Neural crest cell (in vitro differentiated cells): ENCODE results near the gene EDARADD. TPM values are rescaled to one million over a fixed set of nuclear protein-coding genes. Genes with fewer than 3 reads are reported as not detected.

ENCODE experiments used
- DNase-seq: peaks from one replicate; pipeline ENCODE4 v3.0.0; 2021; ENCODE audit warnings: low read depth, mixed read lengths, low spot score
- H3K27ac Mint-ChIP-seq: one replicate; pipeline ENCODE4 v1.8.0; 2021; ENCODE audit warnings: mild to moderate bottlenecking, mixed read lengths; ENCODE audit not compliant: unreplicated experiment
- H3K27me3 Mint-ChIP-seq: 2 replicates; pipeline ENCODE4 v1.8.0; 2021; ENCODE audit warnings: low read depth, mild to moderate bottlenecking, mixed read lengths
- H3K36me3 Mint-ChIP-seq: 2 replicates; pipeline ENCODE4 v1.8.0; 2021; ENCODE audit warnings: low read depth, mild to moderate bottlenecking, mixed read lengths
- H3K4me1 Mint-ChIP-seq: 2 replicates; pipeline ENCODE4 v1.8.0; 2021; ENCODE audit warnings: mixed read lengths
- H3K4me3 Mint-ChIP-seq: one replicate; pipeline ENCODE4 v1.8.0; 2021; ENCODE audit warnings: mild to moderate bottlenecking, mixed read lengths
- H3K9me3 Mint-ChIP-seq: 2 replicates; pipeline ENCODE4 v1.8.0; 2021; ENCODE audit warnings: mixed read lengths
- CTCF ChIP-seq: fragments of 200-600 bp; sonication (generic); conservative IDR thresholded peaks from 2 replicates; pipeline ENCODE4 v1.5.0; 2021; ENCODE audit warnings: antibody characterized with exemption, mild to moderate bottlenecking
- total RNA-seq: library from RNA; stranded (reverse); gene quantifications from 2 replicates; pipeline ENCODE4 v1.2.1, GENCODE V29; 2021

The EDARADD gene
- total RNA-seq, 1 donor from 2014 or later: 3.0 TPM

- Mint-ChIP-seq H3K9me3 (no peaks in the 10 kb centered on the region), H3K27ac (no peak overlapping the region)
These were observed 73.2 kb downstream of the EDARADD start for GRCh38 chr1:236467327-236467641.

DNA sequence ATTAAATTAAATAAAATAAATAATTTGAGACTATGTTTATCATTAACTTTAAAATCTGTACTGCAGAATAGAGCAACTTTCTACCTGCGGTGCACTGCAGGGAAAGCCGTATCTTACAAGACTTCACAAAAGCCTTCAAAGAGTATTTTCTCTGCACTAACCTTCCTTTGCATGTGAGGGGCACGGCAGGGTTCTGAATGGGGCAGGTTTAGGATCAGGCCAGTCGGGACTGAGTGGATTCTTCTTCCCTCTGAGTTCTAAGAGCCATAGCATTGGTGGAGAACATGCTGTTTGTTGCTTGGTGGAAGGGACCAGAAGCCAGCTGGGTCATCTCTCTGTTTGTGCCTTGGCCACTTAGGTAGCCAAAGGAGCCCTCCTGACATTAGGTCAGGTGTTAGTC is 74.5 kb downstream of the EDARADD start:
- Mint-ChIP-seq H3K4me1 (peaks cover 4% of the 10 kb centered on the region), H3K4me3 (no peak overlapping the region), H3K9me3 (no peaks in the 10 kb centered on the region), H3K36me3 (no peaks in the 10 kb centered on the region), H3K27ac (no peak overlapping the region), H3K27me3 (no peaks in the 10 kb centered on the region)
- DNase-seq: no peak
- TF ChIP-seq CTCF: no peak

More at GRCh38 chr1:236467327-236467641, 73.2 kb downstream of the EDARADD start:
- H3K27me3 Mint-ChIP-seq: no peaks in the 10 kb centered on the region
- TF ChIP-seq CTCF: no peak
- DNase-seq: no peak
- no peaks in the 10 kb centered on the region for H3K36me3 Mint-ChIP-seq
- peaks cover 4% of the 10 kb centered on the region for H3K4me1 Mint-ChIP-seq
- H3K4me3 Mint-ChIP-seq: no peak overlapping the region

DNA sequence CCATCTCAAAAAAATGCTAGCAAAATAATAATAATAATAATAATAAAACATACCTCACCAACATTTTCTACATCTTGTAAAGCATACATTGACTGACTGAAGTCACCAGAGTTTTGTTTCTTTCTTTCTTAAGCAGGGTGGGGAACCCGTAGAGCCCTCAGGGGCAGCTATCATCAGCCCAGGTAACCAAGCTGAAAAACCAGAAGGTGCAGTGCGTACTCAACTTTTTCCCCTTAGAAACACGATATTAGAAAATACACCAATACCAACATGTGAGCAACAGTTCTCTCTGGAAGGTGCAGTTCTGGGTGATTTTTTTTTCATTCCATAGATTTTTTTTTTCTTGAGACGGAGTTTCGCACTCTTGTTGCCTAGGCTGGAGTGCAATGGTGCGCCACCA is 75.4 kb downstream of the EDARADD start:
- no peaks in the 10 kb centered on the region for H3K27me3 Mint-ChIP-seq
- no peak for DNase-seq
- no peak overlapping the region for H3K4me3 Mint-ChIP-seq
- no peak overlapping the region for H3K27ac Mint-ChIP-seq
- H3K36me3 Mint-ChIP-seq: no peaks in the 10 kb centered on the region
- no peaks in the 10 kb centered on the region for H3K9me3 Mint-ChIP-seq
- H3K4me1 Mint-ChIP-seq: peaks cover 4% of the 10 kb centered on the region
- TF ChIP-seq CTCF: no peak

- Mint-ChIP-seq H3K36me3 (no peaks in the 10 kb centered on the region), H3K4me1 (peaks cover 4% of the 10 kb centered on the region), H3K27me3 (no peaks in the 10 kb centered on the region), H3K4me3 (no peak overlapping the region), H3K9me3 (no peaks in the 10 kb centered on the region), H3K27ac (no peak overlapping the region)
- no peak for DNase-seq
- TF ChIP-seq CTCF: no peak
These were observed 77.0 kb downstream of the EDARADD start for GRCh38 chr1:236471096-236471495.

- TF ChIP-seq CTCF: no peak
- H3K4me1 Mint-ChIP-seq: peaks cover 4% of the 10 kb centered on the region
- H3K27me3 Mint-ChIP-seq: no peaks in the 10 kb centered on the region
- H3K27ac Mint-ChIP-seq: no peak overlapping the region
- no peak overlapping the region for H3K4me3 Mint-ChIP-seq
- H3K9me3 Mint-ChIP-seq: no peaks in the 10 kb centered on the region
- DNase-seq: no peak
- no peaks in the 10 kb centered on the region for H3K36me3 Mint-ChIP-seq
These were observed 77.6 kb downstream of the EDARADD start for GRCh38 chr1:236471653-236472052.
